Fibroblast of the conjunctiva (primary cell): Measurements from ENCODE around the gene DRG2.
A peak's percentile ranks its signal among the peaks of the same experiment; 100 is the strongest.

Experiments
- DNase-seq: peaks from one replicate; pipeline ENCODE4 v3.0.0-alpha.2; 2010; ENCODE audit warnings: low read depth

The DRG2 gene

DNA sequence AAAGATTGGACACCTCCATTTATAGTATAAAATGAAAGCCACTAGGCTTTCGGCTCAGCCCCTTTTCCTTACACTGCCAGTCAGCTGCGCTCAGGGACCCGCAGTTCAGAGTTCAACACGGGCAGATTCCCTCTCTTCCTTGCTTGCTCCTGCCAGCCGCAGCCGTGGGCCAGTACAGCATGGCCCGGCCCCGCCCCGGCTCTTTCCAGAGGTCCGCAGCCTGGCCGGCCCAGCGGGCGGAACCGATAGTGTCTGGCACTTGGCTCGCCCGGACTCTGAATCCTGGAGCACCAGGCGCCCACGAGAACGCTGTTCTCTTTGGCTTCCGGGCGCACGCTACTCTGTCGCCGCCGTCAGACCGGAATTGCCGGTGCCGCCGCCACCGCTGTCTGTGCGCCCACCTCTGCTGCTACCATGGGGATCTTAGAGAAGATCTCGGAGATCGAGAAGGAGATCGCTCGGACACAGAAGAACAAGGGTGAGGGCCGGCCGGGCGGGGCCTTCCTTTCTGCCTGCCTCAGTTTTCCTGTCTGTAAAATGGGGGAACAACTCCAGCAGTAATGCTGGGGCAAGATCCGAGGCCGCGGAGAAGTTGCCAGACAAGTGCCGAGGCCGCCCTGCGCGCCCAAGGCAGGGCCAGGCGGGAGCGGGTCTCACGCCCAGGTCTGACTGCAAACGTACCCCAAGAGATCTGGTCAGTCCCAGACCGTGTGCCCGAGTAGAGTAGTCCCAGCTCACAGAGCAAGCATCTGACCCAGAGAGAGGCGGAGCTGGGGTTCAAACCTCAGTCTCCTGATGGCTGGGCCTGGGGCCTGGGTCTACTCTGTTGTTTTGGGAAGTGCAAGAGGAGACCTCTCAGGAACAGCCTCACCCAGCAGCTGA is at the start of gene DRG2:
Gene DRG2, plus strand, starts transcription at position 339 of the 882 bp plus-strand sequence. Its CDS starts 76 bp downstream, at position 415.
- peak; percentile 79 for DNase-seq

DNA sequence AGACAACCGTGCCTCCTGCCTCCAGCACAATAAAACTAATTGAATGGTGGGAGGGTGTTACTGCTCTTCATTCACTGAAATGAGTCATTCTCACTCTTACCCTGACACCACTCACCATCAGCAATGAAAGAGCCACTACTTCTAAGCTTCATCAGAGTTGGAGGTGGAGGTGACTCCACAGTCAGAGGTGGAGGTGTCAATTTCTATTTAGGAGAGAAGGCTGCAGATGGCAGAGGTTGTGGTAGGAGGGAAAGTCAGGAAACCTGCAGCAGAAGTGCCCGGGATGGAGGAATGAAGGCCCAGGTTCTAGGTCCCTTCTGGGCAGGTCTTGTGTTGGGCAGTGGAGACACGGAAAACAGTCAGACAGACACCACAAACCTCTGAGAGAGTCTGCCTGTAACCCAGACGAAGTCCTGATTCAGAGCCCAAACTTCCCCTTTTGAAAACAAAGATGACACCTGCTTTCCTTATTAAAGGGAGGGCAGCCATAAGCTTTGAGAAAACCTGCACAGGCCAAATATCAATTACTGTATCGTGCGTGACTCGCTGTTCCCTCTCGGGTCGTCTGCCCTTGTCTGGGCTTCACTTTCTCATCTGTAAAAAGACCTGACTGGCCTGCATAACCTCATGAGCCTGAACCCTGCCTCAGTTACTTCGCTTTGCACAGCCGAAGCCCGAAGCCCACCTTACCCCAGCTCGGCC is 49.4 kb upstream of the DRG2 start:
- no peak for DNase-seq

DNA sequence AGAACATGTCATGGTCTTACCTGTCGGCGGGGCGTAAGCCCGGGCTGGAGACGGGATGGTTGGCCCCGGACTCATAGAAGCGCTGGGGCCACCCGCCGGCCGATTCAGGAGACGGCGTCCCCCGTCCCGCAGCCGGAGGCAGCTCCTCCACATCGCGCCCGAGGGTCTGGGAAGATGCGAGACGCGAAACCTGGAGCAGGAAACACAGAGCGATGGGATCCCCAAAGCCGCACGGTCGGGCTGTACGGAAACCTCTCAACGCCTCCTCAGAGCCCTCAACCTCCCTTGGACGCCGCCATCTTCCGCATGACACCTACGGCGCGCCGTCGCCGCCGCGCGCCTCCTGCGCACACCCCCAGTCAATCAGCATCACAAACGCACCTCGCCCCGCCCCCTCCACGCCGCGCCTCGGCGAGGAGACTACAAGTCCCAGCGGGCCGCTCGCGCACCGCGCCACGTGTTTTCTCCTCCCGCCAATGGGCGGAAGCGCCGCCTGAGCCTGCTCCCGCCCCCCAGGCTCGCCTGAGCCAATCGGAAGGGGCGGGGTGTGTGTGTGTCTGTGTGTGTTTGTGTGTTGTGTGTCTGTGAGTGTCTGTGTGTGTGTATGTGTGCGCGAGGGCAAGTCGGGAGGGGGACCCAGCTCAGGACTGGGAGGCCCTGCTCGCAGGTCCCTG is 48.8 kb upstream of the DRG2 start, which contains the start of the genes ATPAF2 and GID4:
Gene ATPAF2, minus strand, starts transcription at position 308 of the 674 bp plus-strand sequence. Its CDS starts 155 bp downstream, at position 153.
Gene GID4, plus strand, starts transcription at position 548 of the 674 bp plus-strand sequence. Its CDS starts 57 bp downstream, at position 605.
- peak; percentile 98 for DNase-seq

- no peak for DNase-seq
Observed at GRCh38 chr17:18039535-18040260, 48.0 kb upstream of the DRG2 start.

DNA sequence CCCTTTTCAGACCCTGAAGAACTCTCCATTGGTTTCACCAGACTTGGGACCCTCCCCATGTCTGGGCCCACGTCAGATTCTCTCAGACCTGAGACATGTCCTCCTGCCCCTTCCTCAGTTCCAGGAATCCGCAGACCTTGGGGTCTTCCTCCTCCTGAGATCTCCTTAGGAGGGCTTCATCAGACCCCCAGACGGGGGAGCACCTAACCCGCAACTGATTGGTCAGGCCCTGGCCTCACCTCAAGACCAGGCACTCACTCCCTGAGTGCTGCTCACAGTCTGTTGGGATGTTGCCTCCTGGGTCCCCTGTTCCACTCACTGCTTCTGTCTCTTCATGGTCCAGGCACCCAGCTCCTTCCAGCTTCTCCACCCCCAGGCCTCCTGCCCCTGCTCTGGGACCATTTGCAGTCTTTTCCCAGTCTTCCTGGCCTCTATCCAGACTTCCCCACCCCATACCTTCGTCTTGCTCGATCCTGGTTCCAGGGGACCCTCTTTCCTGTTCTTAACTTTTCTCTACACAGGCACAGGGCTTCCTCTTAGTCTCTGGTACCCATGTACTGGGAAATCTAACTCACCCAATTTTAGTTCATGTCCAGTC is 47.4 kb upstream of the DRG2 start:
- no peak for DNase-seq

- no peak for DNase-seq
Observed at GRCh38 chr17:18041776-18042175, 46.0 kb upstream of the DRG2 start.

DNA sequence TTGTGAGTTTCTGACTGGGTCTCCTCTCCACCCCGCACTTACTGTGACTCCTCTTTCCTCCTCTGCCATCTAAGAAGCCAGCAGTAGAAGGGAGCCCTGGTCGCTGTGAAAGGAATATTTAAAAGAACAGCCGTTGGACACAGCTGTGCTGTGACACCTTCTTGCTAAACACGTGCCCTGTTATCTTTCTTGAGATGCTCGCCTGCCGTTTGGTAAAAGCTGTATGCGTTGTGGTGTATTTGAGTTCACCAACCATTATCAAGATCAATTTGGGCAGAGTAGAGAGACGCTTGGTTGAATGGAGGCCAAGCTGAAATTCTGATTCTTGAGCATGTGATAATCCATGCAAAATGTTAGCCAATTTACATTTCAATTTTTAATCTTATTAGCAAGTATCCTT is 44.8 kb upstream of the DRG2 start:
- no peak for DNase-seq

DNA sequence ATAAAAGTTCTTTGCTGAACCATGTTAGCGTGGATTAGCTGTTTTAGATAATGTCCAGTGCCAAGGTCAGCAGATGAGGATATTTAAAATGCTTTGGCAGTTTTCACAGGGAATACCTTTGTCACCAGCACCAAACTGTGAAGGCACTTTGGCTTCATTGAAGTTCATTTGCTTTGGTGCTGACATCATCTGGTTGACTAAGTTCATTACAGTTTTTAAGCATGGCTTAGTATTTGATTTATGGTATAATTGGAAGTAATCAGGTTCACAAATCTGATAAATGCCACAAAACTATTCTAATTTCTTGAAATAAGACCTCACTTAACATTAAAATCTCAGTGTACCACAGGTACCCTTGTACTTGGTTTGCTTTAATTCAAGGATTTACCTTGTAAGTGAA is 44.3 kb upstream of the DRG2 start:
- no peak for DNase-seq

- no peak for DNase-seq
Observed at GRCh38 chr17:18044609-18045008, 43.1 kb upstream of the DRG2 start.

GRCh38 chr17:18045691-18046350 is 41.9 kb upstream of the DRG2 start:
- no peak for DNase-seq

DNA sequence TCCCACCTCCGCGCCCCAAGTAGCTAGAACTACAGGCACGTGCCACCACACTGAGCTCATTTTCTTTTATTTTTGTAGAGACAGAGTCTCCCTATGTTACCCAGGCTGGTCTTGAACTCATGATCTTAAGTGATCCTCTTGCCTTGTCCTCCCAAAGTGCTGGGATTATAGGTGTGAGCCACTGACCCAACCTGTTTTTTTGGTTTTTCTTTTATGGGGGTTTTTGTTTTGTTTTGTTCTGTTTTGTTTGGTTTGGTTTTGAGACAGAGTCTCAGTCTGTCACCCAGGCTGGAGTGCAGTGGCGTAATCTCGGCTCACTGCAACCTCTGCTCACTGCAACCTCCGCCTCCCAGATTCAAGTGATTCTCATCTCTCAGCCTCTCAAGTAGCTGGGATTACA is 32.2 kb upstream of the DRG2 start:
- DNase-seq: no peak

GRCh38 chr17:18056214-18056613 is 31.5 kb upstream of the DRG2 start:
- no peak for DNase-seq

GRCh38 chr17:18059283-18059682 is 28.5 kb upstream of the DRG2 start:
- no peak for DNase-seq

- no peak for DNase-seq
Observed at GRCh38 chr17:18064053-18064452, 23.7 kb upstream of the DRG2 start.

DNA sequence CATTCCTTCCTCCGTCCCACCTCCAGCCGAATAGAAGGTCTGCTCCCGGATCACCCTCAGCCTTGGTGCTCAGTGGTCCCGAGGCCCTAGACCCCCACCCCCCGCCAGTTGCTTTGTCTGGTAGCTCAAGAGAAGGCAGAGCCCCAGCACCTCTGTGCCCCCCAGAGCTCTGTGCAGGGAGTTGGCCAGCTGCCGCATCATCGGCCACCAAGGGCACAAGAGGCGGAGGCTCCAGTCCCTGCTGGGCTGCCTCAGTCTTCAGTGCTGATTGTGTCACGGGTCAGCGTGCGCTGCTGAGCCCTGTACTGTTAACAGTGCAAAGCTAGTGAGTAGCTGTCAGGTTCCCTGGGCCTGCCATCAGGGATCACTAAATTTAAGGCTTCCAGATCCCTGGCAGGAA is 22.2 kb upstream of the DRG2 start:
- DNase-seq: no peak

DNA sequence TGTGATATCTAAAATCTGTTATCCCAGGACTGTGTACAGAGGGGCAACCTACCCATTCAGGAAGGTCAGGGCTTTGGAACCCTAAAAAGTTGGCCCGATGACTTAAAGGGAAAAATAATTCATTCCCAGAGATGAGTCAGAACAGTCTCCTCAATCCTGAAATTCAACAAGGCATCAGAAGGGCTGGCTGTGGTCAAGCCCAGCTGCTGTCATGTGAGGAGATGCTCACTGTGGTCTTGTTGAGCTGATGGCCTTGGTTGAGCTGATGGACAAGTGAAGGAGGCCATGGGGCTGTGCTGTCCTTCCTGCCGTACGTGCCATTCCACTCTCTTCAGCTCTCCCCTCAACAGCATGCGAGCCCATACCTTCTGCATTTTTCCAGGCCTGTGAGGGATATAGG is 20.9 kb upstream of the DRG2 start:
- DNase-seq: no peak

- DNase-seq: no peak
Observed at GRCh38 chr17:18069101-18069500, 18.6 kb upstream of the DRG2 start.

DNA sequence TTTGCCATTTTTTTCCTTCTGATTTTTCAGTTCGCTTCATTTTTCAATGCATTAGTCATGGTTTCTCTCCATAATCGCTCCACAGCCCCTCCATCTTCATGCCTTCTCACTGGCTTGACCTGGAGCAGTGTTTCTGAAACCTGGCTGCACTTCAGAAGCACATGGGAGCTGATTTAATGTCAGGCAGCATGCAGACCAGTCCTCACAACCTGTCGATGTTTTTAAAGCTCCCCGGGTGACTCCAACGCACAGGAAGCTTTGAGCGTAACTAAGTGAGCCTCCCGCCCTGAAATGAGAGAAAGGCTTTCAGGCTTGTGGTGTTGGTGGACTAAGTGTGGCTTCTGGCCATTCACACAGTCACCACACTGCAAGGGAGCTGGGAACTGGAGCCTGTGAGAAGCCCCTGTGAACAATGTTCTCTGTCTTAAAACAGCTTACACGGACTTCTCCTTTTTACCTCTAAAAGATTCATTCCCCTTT is 16.8 kb upstream of the DRG2 start:
- DNase-seq: no peak

- no peak for DNase-seq
Observed at GRCh38 chr17:18071751-18072150, 16.0 kb upstream of the DRG2 start.

DNA sequence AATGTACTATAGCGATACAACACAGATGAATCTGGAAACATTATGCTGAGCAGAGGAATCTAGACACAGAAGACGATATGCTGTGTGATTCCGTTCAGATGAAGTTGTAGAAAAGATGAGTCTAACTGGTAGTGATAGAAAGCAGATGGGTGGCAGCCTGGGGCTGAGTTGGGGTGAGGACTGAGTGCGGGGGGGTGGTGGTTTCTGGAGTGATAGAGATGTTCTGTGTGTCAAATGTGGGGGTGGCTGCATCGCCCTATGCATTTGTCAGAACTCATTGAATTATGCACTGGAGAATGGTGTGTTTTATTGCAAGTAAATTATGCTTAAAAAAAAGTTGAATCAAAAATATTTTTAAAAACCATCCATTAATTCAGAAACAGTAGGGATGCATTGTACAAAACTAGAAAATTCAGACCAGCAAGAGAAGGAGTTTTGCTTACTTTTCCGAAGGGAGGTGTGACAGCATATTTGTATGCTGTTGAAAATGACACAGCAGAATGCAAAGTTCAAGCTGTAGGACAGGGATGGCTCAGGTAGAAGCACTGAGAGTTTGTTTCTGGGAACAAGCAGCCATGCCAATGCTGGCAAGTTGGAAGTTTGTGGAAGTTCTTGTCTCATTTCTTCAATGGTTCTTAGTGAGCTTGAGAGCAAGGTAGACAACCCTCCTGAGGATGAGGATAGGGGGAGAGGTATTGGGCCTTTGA is 13.0 kb upstream of the DRG2 start:
- no peak for DNase-seq
